Measurements from ENCODE around the gene C15orf40. TPM values are rescaled to one million over a fixed set of nuclear protein-coding genes. Genes with fewer than 3 reads are reported as not detected.

Gene C15orf40
- polyA plus RNA-seq, 1 experiment, result 17.3 TPM

GRCh38 chr15:82977076-82977475 lies 34.4 kb downstream of the C15orf40 start:
- Histone ChIP-seq H3K27ac (ENCODE audit: low read depth, low read length) (no peak overlapping the region), H3K27me3 (ENCODE audit: control insufficient read depth, insufficient read depth, low read length) (no peaks in the 10 kb centered on the region), H3K9me3 (ENCODE audit: control insufficient read depth, insufficient read depth, low read length) (no peaks in the 10 kb centered on the region), H3K4me3 (ENCODE audit: low read depth, low read length) (no peak overlapping the region)
- TF ChIP-seq CTCF (IDR thresholded peaks at IDR 0.05; ENCODE audit: low read depth, low read length), result no peak
- ChIA-PET CTCF (no interaction called here), POLR2A (no interaction called here)
- no peak for DNase-seq (ENCODE audit: low read depth, low spot score)

- Histone ChIP-seq H3K27me3 (ENCODE audit: control insufficient read depth, insufficient read depth, low read length) (no peaks in the 10 kb centered on the region), H3K27ac (ENCODE audit: low read depth, low read length) (no peak overlapping the region), H3K4me3 (ENCODE audit: low read depth, low read length) (no peak overlapping the region), H3K9me3 (ENCODE audit: control insufficient read depth, insufficient read depth, low read length) (no peaks in the 10 kb centered on the region)
- no peak for TF ChIP-seq CTCF (IDR thresholded peaks at IDR 0.05; ENCODE audit: low read depth, low read length)
- no peak for DNase-seq (ENCODE audit: low read depth, low spot score)
- POLR2A ChIA-PET, result no interaction called here
- CTCF ChIA-PET, result no interaction called here
These were observed 38.4 kb downstream of the C15orf40 start for GRCh38 chr15:82972990-82973389.

GRCh38 chr15:82971218-82971984 lies 40.0 kb downstream of the C15orf40 start:
- Histone ChIP-seq H3K4me3 (ENCODE audit: low read depth, low read length) (no peak overlapping the region), H3K27me3 (ENCODE audit: control insufficient read depth, insufficient read depth, low read length) (no peaks in the 10 kb centered on the region), H3K9me3 (ENCODE audit: control insufficient read depth, insufficient read depth, low read length) (no peaks in the 10 kb centered on the region), H3K27ac (ENCODE audit: low read depth, low read length) (no peak overlapping the region)
- DNase-seq (ENCODE audit: low read depth, low spot score), result no peak
- ChIA-PET POLR2A (no interaction called here), CTCF (interaction anchor here (0.5 kb wide), 1 partner anchor 310 kb away, joined by 3 read pairs; no protein-coding TSS in a partner anchor)
- TF ChIP-seq CTCF (IDR thresholded peaks at IDR 0.05; ENCODE audit: low read depth, low read length), result no peak

GRCh38 chr15:82970696-82971095 lies 40.7 kb downstream of the C15orf40 start:
- Histone ChIP-seq H3K27me3 (ENCODE audit: control insufficient read depth, insufficient read depth, low read length) (no peaks in the 10 kb centered on the region), H3K9me3 (ENCODE audit: control insufficient read depth, insufficient read depth, low read length) (no peaks in the 10 kb centered on the region), H3K4me3 (ENCODE audit: low read depth, low read length) (no peak overlapping the region), H3K27ac (ENCODE audit: low read depth, low read length) (no peak overlapping the region)
- no peak for DNase-seq (ENCODE audit: low read depth, low spot score)
- CTCF ChIA-PET, result no interaction called here
- POLR2A ChIA-PET, result no interaction called here
- no peak for TF ChIP-seq CTCF (IDR thresholded peaks at IDR 0.05; ENCODE audit: low read depth, low read length)

GRCh38 chr15:82970078-82970686 lies 41.3 kb downstream of the C15orf40 start:
- DNase-seq (ENCODE audit: low read depth, low spot score), result no peak
- TF ChIP-seq CTCF (IDR thresholded peaks at IDR 0.05; ENCODE audit: low read depth, low read length), result no peak
- Histone ChIP-seq H3K9me3 (ENCODE audit: control insufficient read depth, insufficient read depth, low read length) (no peaks in the 10 kb centered on the region), H3K27me3 (ENCODE audit: control insufficient read depth, insufficient read depth, low read length) (no peaks in the 10 kb centered on the region), H3K27ac (ENCODE audit: low read depth, low read length) (no peak overlapping the region), H3K4me3 (ENCODE audit: low read depth, low read length) (no peak overlapping the region)
- CTCF ChIA-PET, result no interaction called here
- POLR2A ChIA-PET, result no interaction called here
